Keratinocyte (primary cell): ENCODE measurements around the gene MFAP2. TPM values are rescaled to one million over a fixed set of nuclear protein-coding genes. Genes with fewer than 3 reads are reported as not detected.

ENCODE experiments used
- DNase-seq: peaks from one replicate; pipeline ENCODE4 v3.0.0-alpha.2; 2011; ENCODE audit warnings: low read depth, missing footprints, low spot score
- FAIRE-seq: peaks from 2 replicates; lab custom pipeline; 2011; peaks lifted over from hg19 to GRCh38; lab: Jason Lieb, UNC
- H2AFZ ChIP-seq: 2 replicates; pipeline ENCODE4 v1.6.0; 2012; ENCODE audit warnings: low read length, control low read depth, inconsistent platforms; ENCODE audit not compliant: control insufficient read depth
- H3K27ac ChIP-seq: 2 replicates; pipeline ENCODE4 v1.5.1; 2011; ENCODE audit warnings: low read length; ENCODE audit not compliant: control insufficient read depth, insufficient read depth
- H3K27me3 ChIP-seq: 3 replicates; pipeline ENCODE4 v1.6.0; 2011; ENCODE audit warnings: low read length; ENCODE audit not compliant: control insufficient read depth, insufficient read depth; ENCODE audit errors: extremely low read depth
- H3K36me3 ChIP-seq, 2 experiments: 2 replicates in 1 of 2; 3 replicates in 1 of 2; pipeline ENCODE4 v1.5.1; 2011; ENCODE audit warnings: low read length in 2 of 2, mild to moderate bottlenecking in 1 of 2; ENCODE audit not compliant: control insufficient read depth in 2 of 2, insufficient read depth in 2 of 2; ENCODE audit errors: extremely low read depth in 1 of 2
- H3K4me1 ChIP-seq: 3 replicates; pipeline ENCODE4 v1.5.1; 2011; ENCODE audit warnings: low read length; ENCODE audit not compliant: control insufficient read depth, insufficient read depth; ENCODE audit errors: extremely low read depth
- H3K4me2 ChIP-seq: 3 replicates; pipeline ENCODE4 v1.6.0; 2011; ENCODE audit warnings: low read depth, low read length; ENCODE audit not compliant: control insufficient read depth, insufficient read depth; ENCODE audit errors: extremely low read depth
- H3K4me3 ChIP-seq, 3 experiments: fragments of 200-600 bp in 1 of 3; sonication (generic) in 1 of 3; 2 replicates in 2 of 3; 3 replicates in 1 of 3; pipeline ENCODE4 v1.5.1; 2011 to 2016; ENCODE audit warnings: low read length in 3 of 3, mild to moderate bottlenecking in 3 of 3, control low read depth in 2 of 3, inconsistent platforms in 1 of 3, low read depth in 1 of 3, mixed read lengths in 1 of 3, mixed run types in 1 of 3, moderate library complexity in 1 of 3; ENCODE audit not compliant: control insufficient read depth in 2 of 3, insufficient read depth in 2 of 3; ENCODE audit errors: extremely low read depth in 1 of 3
- H3K79me2 ChIP-seq: 2 replicates; pipeline ENCODE4 v1.6.0; 2012; ENCODE audit warnings: low read length; ENCODE audit not compliant: control insufficient read depth, insufficient read depth
- H3K9ac ChIP-seq: 3 replicates; pipeline ENCODE4 v1.6.0; 2011; ENCODE audit warnings: low read length; ENCODE audit not compliant: control insufficient read depth, insufficient read depth; ENCODE audit errors: extremely low read depth
- H3K9me1 ChIP-seq: 3 replicates; pipeline ENCODE4 v1.6.0; 2011; ENCODE audit warnings: low read length; ENCODE audit not compliant: control insufficient read depth, insufficient read depth; ENCODE audit errors: extremely low read depth
- H3K9me3 ChIP-seq: 2 replicates; pipeline ENCODE4 v1.5.1; 2012; ENCODE audit warnings: low read depth, low read length; ENCODE audit not compliant: control insufficient read depth
- H4K20me1 ChIP-seq: 3 replicates; pipeline ENCODE4 v1.6.0; 2011; ENCODE audit warnings: low read length; ENCODE audit not compliant: control insufficient read depth, insufficient read depth; ENCODE audit errors: extremely low read depth
- CTCF ChIP-seq, 3 experiments: IDR thresholded peaks in 1 of 3; conservative IDR thresholded peaks in 1 of 3; optimal IDR thresholded peaks in 1 of 3; 2 replicates in 2 of 3; 3 replicates in 1 of 3; pipeline versions ENCODE3 to v1.5.1; 2011; ENCODE audit warnings: low read length in 3 of 3, mild to moderate bottlenecking in 3 of 3, moderate library complexity in 2 of 3, control low read depth in 1 of 3, inconsistent platforms in 1 of 3; ENCODE audit not compliant: insufficient read depth in 2 of 3; ENCODE audit errors: extremely low read depth in 1 of 3
- EZH2 ChIP-seq: IDR thresholded peaks from one replicate; pipeline ENCODE4 v1.6.1; 2012; ENCODE audit warnings: inconsistent platforms, mild to moderate bottlenecking, low read length, moderate library complexity
- dilution Hi-C: fragments of 300-500 bp; cut with MboI; formaldehyde crosslinking; loops from one replicate; pipeline ENCODE4 v1.7.0; 2020; ENCODE audit warnings: low sequenced_read_pairs; ENCODE audit not compliant: extremely low pct_ligation_motif_present
- polyA minus RNA-seq, 3 experiments: library from RNA; depleted of rRNA, polyadenylated mRNA; stranded (reverse); fragments of >200 nt; gene quantifications; 1 replicate in 1 of 3; 2 replicates in 1 of 3; 3 replicates in 1 of 3; pipeline ENCODE4 v1.2.3, GENCODE V29; 2011
- polyA plus RNA-seq, 5 experiments: library from polyadenylated mRNA; depleted of rRNA in 3 of 5; stranded (reverse) in 3 of 5; stranded (forward) in 1 of 5; unstranded in 1 of 5; fragments of >200 nt; gene quantifications; 1 replicate in 1 of 5; 2 replicates in 3 of 5; 3 replicates in 1 of 5; pipeline versions ENCODE4 v1.2.1 to v1.2.3, GENCODE V29; 2011 to 2012; ENCODE audit warnings: missing spikeins in 2 of 5, low read depth in 1 of 5, low replicate concordance in 1 of 5

The MFAP2 gene
- polyA plus RNA-seq = 34.6 to 75.1 TPM (median 69.6 TPM) in 3 replicates
- polyA plus RNA-seq (2011; ENCODE audit: low read depth) = 1.4 TPM
- polyA plus RNA-seq (2011; cell fraction: cytosol; rRNA removed) = 48.6 and 72.5 TPM in 2 replicates
- polyA plus RNA-seq (2011; cell fraction: nucleus; rRNA removed) = 128 and 172 TPM in 2 replicates
- 19.2 and 71.2 TPM in 2 replicates for polyA plus RNA-seq (2012; ENCODE audit: low replicate concordance)
- 31.3 to 137 TPM (median 60.1 TPM) in 3 replicates for polyA minus RNA-seq
- polyA minus RNA-seq (2011; cell fraction: cytosol; rRNA and poly(A)+ RNA removed) = 84.8 TPM
- 39.6 and 43.4 TPM in 2 replicates for polyA minus RNA-seq (2011; cell fraction: nucleus; rRNA and poly(A)+ RNA removed)

GRCh38 chr1:16980473-16981268 is at the start of gene MFAP2:
Gene MFAP2 (minus strand): TSS chr1:16980620. CDS start chr1:16978273, 2,347 bp downstream.
- H3K4me3 ChIP-seq = peak within 1 kb of the TSS; percentile 54 to 77 (median 62)
- no peaks in the 10 kb centered on the region for H3K9me3 ChIP-seq
- H3K36me3 ChIP-seq = peaks cover 6 to 20% of the 10 kb centered on the region in 2 experiments
- H3K27ac ChIP-seq = peak within 1 kb of the TSS; percentile 92
- no peak for TF ChIP-seq CTCF (optimal IDR thresholded peaks at IDR 0.05 in 1 of 3, IDR thresholded peaks at IDR 0.05 in 1 of 3, conservative IDR thresholded peaks at IDR 0.05 in 1 of 3; ENCODE audit: extremely low read depth in 1 of 3, insufficient read depth in 2 of 3, low read length in 3 of 3)
- TF ChIP-seq EZH2 = no peak
- no peaks in the 10 kb centered on the region for H3K9me1 ChIP-seq
- dilution Hi-C loops = no loop called here
- no peaks in the 10 kb centered on the region for H3K27me3 ChIP-seq
- H3K9ac ChIP-seq = peak within 1 kb of the TSS; percentile 75
- FAIRE-seq (no peak), DNase-seq (peak; percentile 32)
- no peaks in the 10 kb centered on the region for H4K20me1 ChIP-seq
- peak within 1 kb of the TSS; percentile 67 for H3K4me2 ChIP-seq
- H3K4me1 ChIP-seq = peaks cover 43% of the 10 kb centered on the region
- H3K79me2 ChIP-seq = peaks cover 25% of the 10 kb centered on the region
- H2AFZ ChIP-seq = peak within 1 kb of the TSS; percentile 1

- Histone ChIP-seq H3K27me3 (no peaks in the 10 kb centered on the region), H3K9me3 (no peaks in the 10 kb centered on the region), H4K20me1 (no peaks in the 10 kb centered on the region), H3K4me2 (no peak overlapping the region), H3K36me3 (peaks cover 31 to 32% of the 10 kb centered on the region in 2 experiments), H3K27ac (no peak overlapping the region), H3K4me1 (no peaks in the 10 kb centered on the region), H3K9me1 (no peaks in the 10 kb centered on the region), H3K79me2 (peaks cover 2% of the 10 kb centered on the region), H2AFZ (no peak overlapping the region), H3K4me3 (no peak overlapping the region), H3K9ac (no peak overlapping the region)
- DNase-seq (no peak), FAIRE-seq (no peak)
- dilution Hi-C loops = no loop called here
- no peak for TF ChIP-seq CTCF (optimal IDR thresholded peaks at IDR 0.05 in 1 of 3, IDR thresholded peaks at IDR 0.05 in 1 of 3, conservative IDR thresholded peaks at IDR 0.05 in 1 of 3; ENCODE audit: extremely low read depth in 1 of 3, insufficient read depth in 2 of 3, low read length in 3 of 3)
- no peak for TF ChIP-seq EZH2
Observed at GRCh38 chr1:17030206-17030605, 49.8 kb upstream of the MFAP2 start.
